ENCODE measurements around the gene FALEC.

DNA sequence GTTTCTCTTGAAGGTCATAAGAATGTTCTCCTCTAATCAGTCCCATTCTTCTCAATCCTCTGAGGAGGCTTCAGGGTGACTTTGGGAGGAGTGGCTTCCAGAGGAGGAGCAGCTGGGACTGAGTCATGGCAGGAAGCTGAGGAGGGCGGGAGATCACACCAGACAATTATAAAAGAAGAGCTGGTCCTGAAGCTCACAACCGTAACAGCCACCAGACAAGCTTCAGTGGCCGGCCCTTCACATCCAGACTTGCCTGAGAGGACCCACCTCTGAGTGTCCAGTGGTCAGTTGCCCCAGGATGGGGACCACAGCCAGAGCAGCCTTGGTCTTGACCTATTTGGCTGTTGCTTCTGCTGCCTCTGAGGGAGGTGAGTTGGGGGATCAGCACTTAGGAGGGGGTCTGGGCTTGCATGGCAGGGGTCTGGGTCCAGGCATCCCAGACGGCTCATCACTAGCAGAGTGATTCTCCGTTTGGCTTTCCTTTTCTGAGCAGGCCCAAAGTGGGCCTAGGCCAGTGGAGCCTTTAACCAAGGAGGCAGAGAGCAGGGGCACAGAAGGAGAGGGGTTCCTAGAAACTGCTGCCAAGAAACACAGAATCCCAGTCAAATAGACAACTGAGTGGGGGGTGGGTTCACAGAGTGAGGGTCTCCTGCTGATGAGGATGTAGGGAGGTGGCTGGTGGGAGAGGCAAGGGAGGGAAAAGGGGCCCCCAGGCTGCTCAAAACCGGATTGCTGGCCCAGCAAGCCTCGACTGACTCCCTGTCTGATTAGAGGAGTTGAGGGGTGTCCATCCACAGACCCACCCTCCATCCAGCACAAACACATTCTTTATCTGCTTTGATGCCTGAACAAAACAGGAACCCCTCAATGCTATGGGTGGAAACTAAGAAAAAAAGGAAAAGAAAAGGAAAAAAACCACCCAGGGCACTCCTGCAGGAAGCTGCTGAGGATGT lies 7.4 kb upstream of the FALEC start, which contains the start of gene ECM1:
- TF ChIP-seq, protein P1, sequence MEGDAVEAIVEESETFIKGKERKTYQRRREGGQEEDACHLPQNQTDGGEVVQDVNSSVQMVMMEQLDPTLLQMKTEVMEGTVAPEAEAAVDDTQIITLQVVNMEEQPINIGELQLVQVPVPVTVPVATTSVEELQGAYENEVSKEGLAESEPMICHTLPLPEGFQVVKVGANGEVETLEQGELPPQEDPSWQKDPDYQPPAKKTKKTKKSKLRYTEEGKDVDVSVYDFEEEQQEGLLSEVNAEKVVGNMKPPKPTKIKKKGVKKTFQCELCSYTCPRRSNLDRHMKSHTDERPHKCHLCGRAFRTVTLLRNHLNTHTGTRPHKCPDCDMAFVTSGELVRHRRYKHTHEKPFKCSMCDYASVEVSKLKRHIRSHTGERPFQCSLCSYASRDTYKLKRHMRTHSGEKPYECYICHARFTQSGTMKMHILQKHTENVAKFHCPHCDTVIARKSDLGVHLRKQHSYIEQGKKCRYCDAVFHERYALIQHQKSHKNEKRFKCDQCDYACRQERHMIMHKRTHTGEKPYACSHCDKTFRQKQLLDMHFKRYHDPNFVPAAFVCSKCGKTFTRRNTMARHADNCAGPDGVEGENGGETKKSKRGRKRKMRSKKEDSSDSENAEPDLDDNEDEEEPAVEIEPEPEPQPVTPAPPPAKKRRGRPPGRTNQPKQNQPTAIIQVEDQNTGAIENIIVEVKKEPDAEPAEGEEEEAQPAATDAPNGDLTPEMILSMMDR (conservative IDR thresholded peaks at IDR 0.05; ENCODE audit: low read depth, low read length) = no peak
- TF ChIP-seq EZH2 (IDR thresholded peaks at IDR 0.05; ENCODE audit: borderline replicate concordance, low read depth, low read length, poor library complexity, severe bottlenecking) = no peak
